Type B pancreatic cell (in vitro differentiated cells): Measurements from ENCODE around the gene CISTR. TPM values are rescaled to one million over a fixed set of nuclear protein-coding genes. Genes with fewer than 3 reads are reported as not detected.

Experiments used
- DNase-seq: peaks from one replicate; pipeline ENCODE4 v3.0.0; 2021; ENCODE audit warnings: mixed read lengths; ENCODE audit not compliant: unreplicated experiment; ENCODE audit errors: extremely low spot score
- H3K27ac Mint-ChIP-seq: 2 replicates; pipeline ENCODE4 v1.8.0; 2021; ENCODE audit warnings: mild to moderate bottlenecking, mixed read lengths
- H3K27me3 Mint-ChIP-seq: 2 replicates; pipeline ENCODE4 v1.8.0; 2021; ENCODE audit warnings: mixed read lengths
- H3K36me3 Mint-ChIP-seq: 2 replicates; pipeline ENCODE4 v1.8.0; 2021; ENCODE audit warnings: mixed read lengths
- H3K4me1 Mint-ChIP-seq: one replicate; pipeline ENCODE4 v1.8.0; 2021; ENCODE audit warnings: mixed read lengths; ENCODE audit not compliant: unreplicated experiment
- H3K4me3 Mint-ChIP-seq: 2 replicates; pipeline ENCODE4 v1.8.0; 2021; ENCODE audit warnings: mild to moderate bottlenecking, mixed read lengths
- H3K9me3 Mint-ChIP-seq: 2 replicates; pipeline ENCODE4 v1.8.0; 2021; ENCODE audit warnings: mixed read lengths
- total RNA-seq: library from RNA; stranded (reverse); gene quantifications from 2 replicates; pipeline ENCODE4 v1.2.1, GENCODE V29; 2021; ENCODE audit warnings: low replicate concordance
- TF ChIP-seq, protein P1 (sequence below): fragments of 200-600 bp; sonication (generic); conservative IDR thresholded peaks from 2 replicates; pipeline ENCODE4 v1.5.0; 2021; ENCODE audit warnings: antibody characterized with exemption, mild to moderate bottlenecking

The CISTR gene
- total RNA-seq, 1 donor from 2014 or later, result not detected

DNA sequence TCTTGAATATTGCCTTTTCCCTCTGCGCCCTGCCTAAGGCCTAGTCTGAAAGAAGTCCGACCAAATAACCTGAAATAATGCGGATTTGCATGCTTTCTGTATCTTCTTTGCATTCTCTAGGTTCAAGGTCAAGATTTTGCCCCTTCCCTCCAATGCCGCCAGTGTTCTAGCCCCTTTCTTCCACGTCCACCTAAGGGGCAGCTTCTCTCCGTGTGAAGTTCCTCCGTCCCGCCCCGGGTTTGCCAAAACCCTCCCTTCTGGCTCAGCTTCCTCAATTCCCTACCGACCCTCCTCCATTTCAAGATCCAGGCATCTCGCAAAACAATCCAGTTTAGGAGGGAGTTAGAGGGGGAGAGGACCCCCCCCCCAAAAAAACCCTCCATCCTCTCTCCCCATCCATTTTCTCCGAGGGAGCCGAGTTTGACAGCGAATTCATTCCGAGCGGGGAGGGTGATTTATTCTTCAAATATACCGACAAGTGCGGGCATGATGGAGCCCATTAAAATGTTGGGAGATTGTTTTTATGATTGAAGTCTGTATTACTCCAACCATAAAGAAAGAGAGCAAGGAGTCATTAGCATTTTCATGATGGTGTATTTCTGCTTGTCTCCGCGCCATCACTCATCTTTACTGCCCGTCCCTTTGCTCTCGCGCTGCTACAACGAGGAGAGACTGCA is 55.0 kb downstream of the CISTR start:
- TF ChIP-seq, protein P1, sequence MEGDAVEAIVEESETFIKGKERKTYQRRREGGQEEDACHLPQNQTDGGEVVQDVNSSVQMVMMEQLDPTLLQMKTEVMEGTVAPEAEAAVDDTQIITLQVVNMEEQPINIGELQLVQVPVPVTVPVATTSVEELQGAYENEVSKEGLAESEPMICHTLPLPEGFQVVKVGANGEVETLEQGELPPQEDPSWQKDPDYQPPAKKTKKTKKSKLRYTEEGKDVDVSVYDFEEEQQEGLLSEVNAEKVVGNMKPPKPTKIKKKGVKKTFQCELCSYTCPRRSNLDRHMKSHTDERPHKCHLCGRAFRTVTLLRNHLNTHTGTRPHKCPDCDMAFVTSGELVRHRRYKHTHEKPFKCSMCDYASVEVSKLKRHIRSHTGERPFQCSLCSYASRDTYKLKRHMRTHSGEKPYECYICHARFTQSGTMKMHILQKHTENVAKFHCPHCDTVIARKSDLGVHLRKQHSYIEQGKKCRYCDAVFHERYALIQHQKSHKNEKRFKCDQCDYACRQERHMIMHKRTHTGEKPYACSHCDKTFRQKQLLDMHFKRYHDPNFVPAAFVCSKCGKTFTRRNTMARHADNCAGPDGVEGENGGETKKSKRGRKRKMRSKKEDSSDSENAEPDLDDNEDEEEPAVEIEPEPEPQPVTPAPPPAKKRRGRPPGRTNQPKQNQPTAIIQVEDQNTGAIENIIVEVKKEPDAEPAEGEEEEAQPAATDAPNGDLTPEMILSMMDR, result no peak
- Mint-ChIP-seq H3K9me3 (peaks cover under 1% of the 10 kb centered on the region), H3K27me3 (peaks cover 93% of the 10 kb centered on the region), H3K36me3 (no peaks in the 10 kb centered on the region), H3K4me1 (peaks cover 16% of the 10 kb centered on the region), H3K4me3 (peak overlapping the region; percentile 79), H3K27ac (peak overlapping the region; percentile 17)
- no peak for DNase-seq

Other genes with a start within 250 kb of the CISTR start
- gene NPFF, start 244.5 kb downstream of the CISTR start, total RNA-seq, result not detected in 2 replicates
- gene ATF7, start 125.6 kb downstream of the CISTR start, total RNA-seq, result 28.5 and 42.2 TPM in 2 replicates
- gene ATP5MC2, start 75.9 kb downstream of the CISTR start, total RNA-seq, result 312 and 402 TPM in 2 replicates
- 66.2 and 86.7 TPM in 2 replicates for gene CALCOCO1, start 24.5 kb downstream of the CISTR start, total RNA-seq
- 0.48 TPM in 1 of 2 replicates, not detected in the other for gene HOXC13, start 186.9 kb upstream of the CISTR start, total RNA-seq
- gene HOXC12, start 202.9 kb upstream of the CISTR start, total RNA-seq, result not detected in 2 replicates
- gene HOXC11, start 221.1 kb upstream of the CISTR start, total RNA-seq, result 0.12 TPM in 1 of 2 replicates, not detected in the other
- gene HOTAIR, start 223.0 kb upstream of the CISTR start, total RNA-seq, result not detected in 2 replicates
- gene HOXC10, start 233.2 kb upstream of the CISTR start, total RNA-seq, result not detected in 2 replicates
- gene HOXC9, start 248.2 kb upstream of the CISTR start, total RNA-seq, result 0.27 and 0.36 TPM in 2 replicates